Activated B cell treated with CpG ODN at 0.5 μM for 24 hours (primary cell): ENCODE measurements around the gene TREX2. TPM values are rescaled to one million over a fixed set of nuclear protein-coding genes. Genes with fewer than 3 reads are reported as not detected.

Source experiments
- ATAC-seq: fragments of 200-7000 bp; cut with Tn5 transposase; one replicate; pipeline ENCODE4 v1.10.0; 2021; ENCODE audit warnings: low read depth, mild to moderate bottlenecking, moderate library complexity
- CTCF ChIA-PET: fragments of 350-600 bp; sonication (Branson Sonifier 250); formaldehyde crosslinking; loops from one replicate; lab custom pipeline; 2021; ENCODE audit warnings: antibody characterized with exemption; lab: Charles Lee
- POLR2A ChIA-PET: fragments of 350-600 bp; sonication (Branson Sonifier 250); formaldehyde crosslinking; loops from one replicate; lab custom pipeline; 2021; ENCODE audit warnings: antibody characterized with exemption; lab: Charles Lee
- DNase-seq: peaks from one replicate; pipeline ENCODE4 v3.0.0; 2022
- H3K27ac Mint-ChIP-seq: one replicate; pipeline ENCODE4 v1.8.0; 2020; ENCODE audit warnings: mixed read lengths
- H3K27me3 Mint-ChIP-seq: one replicate; pipeline ENCODE4 v1.8.0; 2021; ENCODE audit warnings: mixed read lengths
- H3K36me3 Mint-ChIP-seq: one replicate; pipeline ENCODE4 v1.8.0; 2021; ENCODE audit warnings: low read depth, mixed read lengths
- H3K4me1 Mint-ChIP-seq: one replicate; pipeline ENCODE4 v1.8.0; 2021; ENCODE audit warnings: mixed read lengths
- H3K4me3 Mint-ChIP-seq: one replicate; pipeline ENCODE4 v1.8.0; 2020; ENCODE audit warnings: mild to moderate bottlenecking, mixed read lengths
- H3K9me3 Mint-ChIP-seq: one replicate; pipeline ENCODE4 v1.8.0; 2020; ENCODE audit warnings: mixed read lengths
- intact Hi-C: fragments of 100-400 bp; cut with micrococcal nuclease; formaldehyde crosslinking; loops from one replicate; pipeline ENCODE4 v1.15.1; 2024
- total RNA-seq: library from RNA; stranded (reverse); gene quantifications from 2 replicates; pipeline ENCODE4 v1.2.3, GENCODE V29; 2022
- TF ChIP-seq, protein P1 (sequence below): fragments of 200-600 bp; IDR thresholded peaks from one replicate; pipeline ENCODE4 v1.8.0; 2022; ENCODE audit warnings: antibody characterized with exemption, mild to moderate bottlenecking

TREX2 gene
- total RNA-seq, 1 donor from 2014 or later, result 3.2 TPM

DNA sequence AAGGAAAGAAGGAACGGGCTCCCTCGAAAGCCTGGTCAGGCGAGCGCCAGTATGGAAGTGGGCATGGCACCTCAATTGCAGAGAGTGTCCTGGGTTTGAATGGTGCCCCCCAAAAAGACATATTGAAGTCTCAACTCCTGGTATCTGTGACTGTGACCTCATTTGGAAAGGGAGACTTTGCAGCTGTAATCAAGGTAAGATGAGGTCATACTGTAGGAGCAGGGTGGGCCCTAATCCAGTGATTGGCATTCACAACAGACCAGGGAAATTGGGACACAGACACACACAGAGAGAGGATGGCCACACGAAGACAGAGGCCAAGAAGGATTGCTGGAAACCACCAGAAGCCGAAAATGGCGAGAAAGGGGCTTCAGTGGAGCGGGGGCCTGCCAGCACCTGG, 28.2 kb downstream of the TREX2 start:
- H3K4me3 Mint-ChIP-seq, result no peak overlapping the region
- TF ChIP-seq, protein P1, sequence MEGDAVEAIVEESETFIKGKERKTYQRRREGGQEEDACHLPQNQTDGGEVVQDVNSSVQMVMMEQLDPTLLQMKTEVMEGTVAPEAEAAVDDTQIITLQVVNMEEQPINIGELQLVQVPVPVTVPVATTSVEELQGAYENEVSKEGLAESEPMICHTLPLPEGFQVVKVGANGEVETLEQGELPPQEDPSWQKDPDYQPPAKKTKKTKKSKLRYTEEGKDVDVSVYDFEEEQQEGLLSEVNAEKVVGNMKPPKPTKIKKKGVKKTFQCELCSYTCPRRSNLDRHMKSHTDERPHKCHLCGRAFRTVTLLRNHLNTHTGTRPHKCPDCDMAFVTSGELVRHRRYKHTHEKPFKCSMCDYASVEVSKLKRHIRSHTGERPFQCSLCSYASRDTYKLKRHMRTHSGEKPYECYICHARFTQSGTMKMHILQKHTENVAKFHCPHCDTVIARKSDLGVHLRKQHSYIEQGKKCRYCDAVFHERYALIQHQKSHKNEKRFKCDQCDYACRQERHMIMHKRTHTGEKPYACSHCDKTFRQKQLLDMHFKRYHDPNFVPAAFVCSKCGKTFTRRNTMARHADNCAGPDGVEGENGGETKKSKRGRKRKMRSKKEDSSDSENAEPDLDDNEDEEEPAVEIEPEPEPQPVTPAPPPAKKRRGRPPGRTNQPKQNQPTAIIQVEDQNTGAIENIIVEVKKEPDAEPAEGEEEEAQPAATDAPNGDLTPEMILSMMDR, result no peak
- peaks cover 4% of the 10 kb centered on the region for H3K36me3 Mint-ChIP-seq
- intact Hi-C loops, result no loop called here
- ATAC-seq (no peak), DNase-seq (no peak)
- no peaks in the 10 kb centered on the region for H3K9me3 Mint-ChIP-seq
- H3K27me3 Mint-ChIP-seq, result no peaks in the 10 kb centered on the region
- no peaks in the 10 kb centered on the region for H3K4me1 Mint-ChIP-seq
- ChIA-PET CTCF (no interaction called here), POLR2A (no interaction called here)
- no peak overlapping the region for H3K27ac Mint-ChIP-seq

DNA sequence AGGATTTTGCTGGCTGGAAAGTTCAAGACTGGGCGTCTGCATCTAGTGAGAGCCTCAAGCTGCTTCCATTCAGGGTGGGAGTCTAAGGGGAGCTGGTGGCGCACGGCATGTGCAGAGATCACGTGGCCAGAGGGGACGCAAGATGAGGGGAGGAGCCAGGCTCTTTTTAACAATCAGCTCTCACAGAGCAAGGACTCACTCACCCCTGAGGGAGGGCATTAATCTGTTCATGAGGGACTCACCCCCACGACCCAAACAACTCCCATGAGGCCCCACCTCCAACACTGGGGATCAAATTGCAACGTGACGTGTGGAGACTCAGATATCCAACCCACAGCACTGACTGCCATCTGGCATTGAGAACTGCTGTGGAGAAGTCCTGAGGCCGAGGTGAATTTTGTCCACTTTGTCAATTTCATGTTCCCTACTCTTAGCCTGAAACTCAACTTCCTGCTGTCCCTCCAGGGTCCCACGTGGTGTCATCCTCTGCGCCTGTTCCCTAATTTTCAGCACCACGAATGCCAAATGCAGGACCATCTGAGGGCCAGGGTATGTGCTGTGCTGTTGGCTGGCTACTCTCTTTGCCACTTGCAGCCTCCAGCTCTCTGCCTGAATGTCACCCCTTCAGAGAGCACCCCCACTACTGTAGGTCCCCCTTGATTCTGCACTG, 28.9 kb downstream of the TREX2 start:
- DNase-seq, result no peak
- Mint-ChIP-seq H3K27ac (no peak overlapping the region), H3K27me3 (no peaks in the 10 kb centered on the region), H3K4me3 (no peak overlapping the region), H3K4me1 (peaks cover 6% of the 10 kb centered on the region), H3K9me3 (no peaks in the 10 kb centered on the region), H3K36me3 (peaks cover 4% of the 10 kb centered on the region)
- ATAC-seq, result no peak
- intact Hi-C loops, result no loop called here
- TF ChIP-seq, protein P1, result no peak
- ChIA-PET CTCF (no interaction called here), POLR2A (no interaction called here)

DNA sequence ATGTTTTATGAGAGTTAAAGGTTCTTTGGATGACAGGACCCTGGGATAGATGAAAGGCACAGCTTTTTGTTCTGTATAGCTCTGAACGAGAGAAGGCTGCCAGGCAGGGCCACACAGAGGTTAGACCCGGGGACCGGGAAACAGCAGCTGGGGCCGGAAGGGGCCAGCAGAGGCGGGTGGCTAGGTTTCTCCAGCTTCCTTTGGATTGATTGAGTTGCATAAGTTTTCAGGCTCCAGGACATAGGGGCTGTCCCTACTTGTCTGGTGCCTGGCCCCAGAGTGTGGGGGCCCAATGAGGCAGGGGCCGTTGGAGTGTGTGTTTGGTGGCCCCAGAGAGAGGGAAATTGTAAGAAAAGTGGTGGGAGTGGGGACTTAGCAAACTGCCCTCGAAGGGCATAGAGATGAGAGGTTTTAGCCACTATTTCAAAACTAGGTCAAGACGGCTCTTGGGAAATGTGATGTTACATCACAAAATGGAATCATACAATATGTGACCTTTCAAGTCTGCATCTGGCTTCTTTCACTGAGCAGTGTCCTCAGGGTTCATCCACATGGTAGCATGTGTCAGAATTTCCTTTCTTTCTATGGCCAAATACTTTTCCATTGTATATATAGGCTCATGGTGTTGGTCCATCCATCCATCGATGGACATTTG, 30.9 kb downstream of the TREX2 start:
- ChIA-PET POLR2A (no interaction called here), CTCF (no interaction called here)
- intact Hi-C loops, result loop anchor here (5.0 kb wide), 1 partner anchor 78 kb away; no protein-coding TSS in a partner anchor
- Mint-ChIP-seq H3K27me3 (no peaks in the 10 kb centered on the region), H3K36me3 (peaks cover 4% of the 10 kb centered on the region), H3K27ac (no peak overlapping the region), H3K4me1 (peaks cover 10% of the 10 kb centered on the region), H3K4me3 (no peak overlapping the region), H3K9me3 (no peaks in the 10 kb centered on the region)
- TF ChIP-seq, protein P1, result no peak
- ATAC-seq, result no peak
- no peak for DNase-seq

DNA sequence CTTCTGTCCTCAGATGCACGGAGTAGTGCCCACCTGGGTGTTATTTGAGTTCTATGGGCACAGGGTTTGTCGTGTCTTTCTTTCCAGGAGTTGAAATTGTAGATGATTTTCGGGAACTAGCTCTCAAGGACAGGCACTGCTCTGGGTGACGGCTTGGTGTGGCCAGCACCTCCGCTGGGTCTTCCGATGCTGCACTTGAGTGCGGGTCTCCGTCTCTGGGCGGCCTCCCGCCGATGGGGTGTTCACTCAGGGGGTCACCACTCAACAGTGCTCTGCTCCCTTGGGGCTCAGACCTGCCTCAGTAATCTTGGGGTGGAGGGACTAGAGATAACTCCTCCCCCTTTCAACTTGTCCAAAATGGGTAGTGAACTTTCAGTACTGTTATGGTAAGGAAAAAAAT, 32.1 kb downstream of the TREX2 start:
- POLR2A ChIA-PET, result interaction anchor here (0.6 kb wide), 1 partner anchor 52 kb away, joined by 3 read pairs; no protein-coding TSS in a partner anchor
- Mint-ChIP-seq H3K4me1 (peaks cover 10% of the 10 kb centered on the region), H3K27me3 (no peaks in the 10 kb centered on the region), H3K36me3 (no peaks in the 10 kb centered on the region), H3K4me3 (no peak overlapping the region), H3K9me3 (no peaks in the 10 kb centered on the region), H3K27ac (no peak overlapping the region)
- TF ChIP-seq, protein P1, result no peak
- DNase-seq, result no peak
- intact Hi-C loops, result loop anchor here (5.0 kb wide), 1 partner anchor 76 kb away; no protein-coding TSS in a partner anchor
- CTCF ChIA-PET, result interaction anchor here (0.5 kb wide), 1 partner anchor 25 kb away, joined by 3 read pairs; no protein-coding TSS in a partner anchor
- no peak for ATAC-seq
